GM21786 (cell line): Measurements from ENCODE around the gene JHY.

ENCODE experiments used
- ATAC-seq: cut with Tn5 transposase; IDR thresholded peaks from one replicate; pipeline ENCODE4 v1.9.1; 2021; ENCODE audit not compliant: unreplicated experiment

JHY gene

GRCh38 chr11:122937983-122938382, 55.4 kb downstream of the JHY start:
- no peak for ATAC-seq

GRCh38 chr11:122938557-122938956, 56.0 kb downstream of the JHY start:
- no peak for ATAC-seq

- ATAC-seq, result no peak
Measured at GRCh38 chr11:122951211-122951610, 68.7 kb downstream of the JHY start.

GRCh38 chr11:122954455-122954854, 71.9 kb downstream of the JHY start:
- ATAC-seq, result no peak

- no peak for ATAC-seq
Measured at GRCh38 chr11:122963961-122964360, 81.4 kb downstream of the JHY start.

- no peak for ATAC-seq
Measured at GRCh38 chr11:122976061-122976733, 93.6 kb downstream of the JHY start.

GRCh38 chr11:122976734-122977469, 94.3 kb downstream of the JHY start:
- no peak for ATAC-seq

GRCh38 chr11:122977470-122978298, 95.1 kb downstream of the JHY start:
- no peak for ATAC-seq

GRCh38 chr11:122978299-122978620, 95.7 kb downstream of the JHY start:
- ATAC-seq, result no peak

- no peak for ATAC-seq
Measured at GRCh38 chr11:122979103-122979814, 96.7 kb downstream of the JHY start.

- ATAC-seq, result no peak
Measured at GRCh38 chr11:122979815-122980595, 97.4 kb downstream of the JHY start.

GRCh38 chr11:122981388-122982264, 99.1 kb downstream of the JHY start, which contains the start of gene BSX:
Gene BSX (minus strand): TSS chr11:122981834. CDS start chr11:122981671, 163 bp downstream.
- ATAC-seq, result no peak

GRCh38 chr11:122983438-122984185, 101.1 kb downstream of the JHY start:
- no peak for ATAC-seq

- no peak for ATAC-seq
Measured at GRCh38 chr11:122984186-122985011, 101.8 kb downstream of the JHY start.

GRCh38 chr11:122995526-122995925, 113.0 kb downstream of the JHY start:
- no peak for ATAC-seq

- ATAC-seq, result no peak
Measured at GRCh38 chr11:122998727-122999366, 116.3 kb downstream of the JHY start.

GRCh38 chr11:123000721-123001120, 118.2 kb downstream of the JHY start:
- ATAC-seq, result no peak
